Prostate gland (tissue), 2 donors: ENCODE data around the gene KDM5A. TPM values are rescaled to one million over a fixed set of nuclear protein-coding genes. Genes with fewer than 3 reads are reported as not detected.

ENCODE experiments used
- DNase-seq: peaks from one replicate; pipeline ENCODE4 v3.0.0-alpha.2; 2019; ENCODE audit warnings: low spot score
- H3K27ac ChIP-seq, 2 donors: fragments of 200-600 bp; sonication (generic); 2 replicates each; pipeline ENCODE4 v1.5.1; 2017 to 2019
- H3K27me3 ChIP-seq: fragments of 200-600 bp; sonication (generic); replicated peaks from 2 replicates; pipeline ENCODE4 v1.5.1; 2019; ENCODE audit not compliant: insufficient read depth
- H3K36me3 ChIP-seq, 2 donors: fragments of 200-600 bp; sonication (generic); 1 replicate in 1 of 2; 2 replicates in 1 of 2; pipeline versions ENCODE4 v1.5.1 to v1.8.1; 2017 to 2019
- H3K4me1 ChIP-seq: fragments of 200-600 bp; sonication (generic); replicated peaks from 2 replicates; pipeline ENCODE4 v1.5.1; 2019
- H3K4me3 ChIP-seq, 2 donors: fragments of 200-600 bp; sonication (generic); 2 replicates each; pipeline ENCODE4 v1.5.1; 2017 to 2019
- H3K9me3 ChIP-seq: fragments of 200-600 bp; sonication (generic); 2 replicates; pipeline ENCODE4 v1.5.1; 2017
- CTCF ChIP-seq, 4 experiments: fragments of 200-600 bp in 2 of 4; fragments of 450-650 bp in 2 of 4; sonication (generic) in 2 of 4; IDR thresholded peaks; 1 replicate in 3 of 4; 2 replicates in 1 of 4; pipeline ENCODE4 v1.5.1; 2016 to 2019; ENCODE audit warnings: antibody characterized with exemption in 4 of 4, mild to moderate bottlenecking in 2 of 4, moderate library complexity in 2 of 4
- POLR2A ChIP-seq: fragments of 450-650 bp; IDR thresholded peaks from one replicate; pipeline ENCODE4 v1.6.1; 2016; ENCODE audit warnings: antibody characterized with exemption, mild to moderate bottlenecking
- POLR2AphosphoS5 ChIP-seq: sonication (generic); formaldehyde crosslinking; IDR thresholded peaks from one replicate; pipeline ENCODE4 v1.6.1; 2017; ENCODE audit warnings: antibody characterized with exemption
- WGBS: methylation state at CpG from one replicate; pipeline ENCODE4 v1.1.5; 2018; 5-methylcytosine and 5-hydroxymethylcytosine counted together
- intact Hi-C: fragments of 100-400 bp; cut with DNase I; formaldehyde crosslinking; loops from one replicate; pipeline ENCODE4 v1.14.2; 2022
- total RNA-seq, 2 donors: library from RNA; depleted of rRNA; stranded (reverse); fragments of >200 nt; gene quantifications; one replicate each; pipeline ENCODE4 v1.1.0, GENCODE V29; 2016

KDM5A gene
- total RNA-seq, 2 donors from 2014 or later = 38.5 to 51.0 TPM

- 84% methylated on average over 7 of the region's 7 CpGs for WGBS
- Histone ChIP-seq H3K27ac (no peak overlapping the region), H3K9me3 (no peaks in the 10 kb centered on the region), H3K4me1 (no peaks in the 10 kb centered on the region), H3K4me3 (no peak overlapping the region), H3K36me3 (no peaks in the 10 kb centered on the region), H3K27me3 (no peaks in the 10 kb centered on the region)
- intact Hi-C loops = no loop called here
- DNase-seq = no peak
- TF ChIP-seq POLR2AphosphoS5 = no peak
- TF ChIP-seq CTCF (IDR thresholded peaks at IDR 0.05) = no peak
Observed at GRCh38 chr12:234019-234418, 155.1 kb downstream of the KDM5A start.

GRCh38 chr12:233615-233968, 155.5 kb downstream of the KDM5A start:
- Histone ChIP-seq H3K4me1 (no peaks in the 10 kb centered on the region), H3K27ac (no peak overlapping the region), H3K4me3 (no peak overlapping the region), H3K27me3 (no peaks in the 10 kb centered on the region), H3K36me3 (no peaks in the 10 kb centered on the region), H3K9me3 (no peaks in the 10 kb centered on the region)
- no peak for TF ChIP-seq CTCF (IDR thresholded peaks at IDR 0.05)
- TF ChIP-seq POLR2A = no peak
- TF ChIP-seq POLR2AphosphoS5 = no peak
- intact Hi-C loops = no loop called here
- no peak for DNase-seq
- 74% methylated on average over 3 of the region's 3 CpGs for WGBS

- no peak overlapping the region for H3K4me3 ChIP-seq
- H3K9me3 ChIP-seq = no peaks in the 10 kb centered on the region
- no peak for DNase-seq
- 41% methylated on average over 19 of the region's 19 CpGs for WGBS
- TF ChIP-seq POLR2A (no peak), CTCF (IDR thresholded peaks at IDR 0.05) (no peak), POLR2AphosphoS5 (no peak)
- no peaks in the 10 kb centered on the region for H3K27me3 ChIP-seq
- intact Hi-C loops = no loop called here
- no peaks in the 10 kb centered on the region for H3K36me3 ChIP-seq
- H3K27ac ChIP-seq = no peak overlapping the region
- H3K4me1 ChIP-seq = no peaks in the 10 kb centered on the region
Observed at GRCh38 chr12:232731-233614, 156.1 kb downstream of the KDM5A start.

GRCh38 chr12:230925-231671, 158.0 kb downstream of the KDM5A start:
- no peaks in the 10 kb centered on the region for H3K27me3 ChIP-seq
- intact Hi-C loops = no loop called here
- no peaks in the 10 kb centered on the region for H3K4me1 ChIP-seq
- no peak overlapping the region for H3K27ac ChIP-seq
- no peaks in the 10 kb centered on the region for H3K36me3 ChIP-seq
- TF ChIP-seq POLR2A (no peak), POLR2AphosphoS5 (no peak), CTCF (IDR thresholded peaks at IDR 0.05) (no peak)
- DNase-seq = no peak
- 36% methylated on average over 14 of the region's 14 CpGs for WGBS
- H3K4me3 ChIP-seq = no peak overlapping the region
- H3K9me3 ChIP-seq = no peaks in the 10 kb centered on the region

Other genes with a start within 250 kb of the KDM5A start
- 1 to 10 TPM; 1.0 to 1.9 TPM for gene SLC6A12, start 175.2 kb downstream of the KDM5A start, total RNA-seq
- under 1 TPM in 1 of 2 donors, not detected in 1; 0.85 TPM for gene SLC6A13, start 126.5 kb downstream of the KDM5A start, total RNA-seq
- gene CCDC77, start 12.3 kb upstream of the KDM5A start, total RNA-seq = 1 to 10 TPM; 7.0 to 8.9 TPM
- gene B4GALNT3, start 70.6 kb upstream of the KDM5A start, total RNA-seq = 10 to 100 TPM in 1 of 2 donors, 1 to 10 TPM in 1; 7.1 to 16.3 TPM